HG02840 (cell line): ENCODE data around the gene CTSG.
A peak's percentile ranks its signal among the peaks of the same experiment; 100 is the strongest.
"Not testable (repeated sequence)": the region's sequence is repeated elsewhere in the genome, so short reads cannot be mapped to it uniquely, and the experiment has no call there.

Experiments
- ATAC-seq: cut with Tn5 transposase; IDR thresholded peaks from one replicate; pipeline ENCODE4 v1.9.1; 2021; ENCODE audit warnings: mild to moderate bottlenecking, moderate library complexity, moderate number of reproducible peaks; ENCODE audit not compliant: unreplicated experiment, low FRiP score

The CTSG gene, protein sequence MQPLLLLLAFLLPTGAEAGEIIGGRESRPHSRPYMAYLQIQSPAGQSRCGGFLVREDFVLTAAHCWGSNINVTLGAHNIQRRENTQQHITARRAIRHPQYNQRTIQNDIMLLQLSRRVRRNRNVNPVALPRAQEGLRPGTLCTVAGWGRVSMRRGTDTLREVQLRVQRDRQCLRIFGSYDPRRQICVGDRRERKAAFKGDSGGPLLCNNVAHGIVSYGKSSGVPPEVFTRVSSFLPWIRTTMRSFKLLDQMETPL

DNA sequence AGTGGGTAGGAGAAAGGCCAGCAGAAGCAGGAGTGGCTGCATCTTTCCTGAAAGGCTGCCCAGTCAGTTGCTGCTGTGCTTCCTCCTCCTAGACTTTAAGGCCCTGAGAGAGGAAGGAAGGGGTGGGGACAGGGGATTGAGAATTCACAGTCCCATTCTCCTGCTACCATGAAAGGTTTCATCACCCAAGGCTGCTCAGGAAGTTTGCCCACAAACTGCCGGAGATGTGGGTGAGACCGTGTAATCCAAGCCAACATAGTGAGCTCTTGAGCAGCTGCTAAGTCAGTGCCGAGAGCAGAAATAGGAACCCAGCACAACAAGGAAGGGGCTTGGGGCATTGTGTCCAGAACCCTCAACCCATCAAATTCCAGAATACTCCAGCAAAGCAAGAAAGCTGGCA lies at the start of gene CTSG:
Gene CTSG, minus strand, starts transcription at position 69 of the 400 bp plus-strand sequence. Its CDS starts 27 bp downstream, at position 42.
- ATAC-seq: no peak

DNA sequence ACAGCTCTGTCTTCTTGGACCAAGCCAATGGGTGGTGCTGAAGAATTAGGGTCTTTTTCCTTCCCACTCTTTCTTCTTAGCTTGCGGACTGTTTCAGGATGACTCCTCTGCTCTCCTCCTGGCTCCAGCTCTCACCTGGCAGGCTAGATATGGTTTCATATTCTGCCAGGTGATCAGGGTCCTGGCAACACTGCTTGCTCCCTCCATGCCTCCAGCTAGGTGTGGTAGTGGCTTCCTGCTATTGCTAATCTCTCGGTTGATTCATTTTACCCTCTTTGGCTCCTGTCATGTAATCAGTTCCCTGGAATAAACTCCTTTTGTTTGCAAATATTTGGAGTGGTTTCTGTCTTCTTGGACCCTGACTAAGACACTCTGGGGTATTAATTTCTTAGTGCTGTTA lies 37.7 kb upstream of the CTSG start:
- ATAC-seq: no peak

DNA sequence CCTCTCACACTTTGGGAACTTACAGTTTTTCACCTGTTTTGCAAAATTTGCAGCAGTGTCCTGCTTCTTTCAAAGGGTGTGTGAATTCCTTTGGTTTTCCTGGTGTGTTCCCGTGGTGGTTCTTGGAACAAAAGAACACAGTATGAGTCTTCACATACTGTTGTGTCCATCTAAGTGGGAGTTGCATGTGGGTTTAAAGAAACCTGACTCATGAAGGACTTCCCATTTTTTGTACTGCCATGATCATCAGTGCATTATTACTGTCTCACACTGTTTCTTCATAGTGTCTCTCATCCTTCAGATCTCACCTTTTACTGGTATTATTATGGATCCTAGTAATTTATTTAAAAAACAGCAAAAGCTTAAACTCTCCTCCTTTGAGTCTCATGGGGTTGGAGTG lies 37.2 kb upstream of the CTSG start:
- no peak for ATAC-seq

DNA sequence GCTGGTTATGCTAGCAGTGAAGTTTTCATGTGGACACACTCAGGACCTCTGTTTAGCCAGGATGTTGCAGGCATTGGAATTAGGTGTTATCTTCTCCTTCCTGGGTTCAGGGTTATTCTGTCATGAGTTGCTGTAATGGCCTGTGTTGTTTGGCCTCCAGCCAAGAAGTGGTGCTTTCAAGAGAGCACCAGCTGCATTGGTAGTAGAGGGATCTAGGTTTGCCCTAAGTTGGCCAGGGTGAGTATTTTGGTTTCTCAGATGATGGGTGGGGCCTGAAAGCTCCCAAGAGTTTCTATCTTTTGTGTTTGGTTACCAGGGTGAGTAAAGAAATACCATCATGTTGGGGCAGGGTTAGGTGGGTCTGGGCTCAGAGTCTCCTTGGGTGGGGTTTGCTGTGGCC lies 36.1 kb upstream of the CTSG start:
- ATAC-seq: no peak

DNA sequence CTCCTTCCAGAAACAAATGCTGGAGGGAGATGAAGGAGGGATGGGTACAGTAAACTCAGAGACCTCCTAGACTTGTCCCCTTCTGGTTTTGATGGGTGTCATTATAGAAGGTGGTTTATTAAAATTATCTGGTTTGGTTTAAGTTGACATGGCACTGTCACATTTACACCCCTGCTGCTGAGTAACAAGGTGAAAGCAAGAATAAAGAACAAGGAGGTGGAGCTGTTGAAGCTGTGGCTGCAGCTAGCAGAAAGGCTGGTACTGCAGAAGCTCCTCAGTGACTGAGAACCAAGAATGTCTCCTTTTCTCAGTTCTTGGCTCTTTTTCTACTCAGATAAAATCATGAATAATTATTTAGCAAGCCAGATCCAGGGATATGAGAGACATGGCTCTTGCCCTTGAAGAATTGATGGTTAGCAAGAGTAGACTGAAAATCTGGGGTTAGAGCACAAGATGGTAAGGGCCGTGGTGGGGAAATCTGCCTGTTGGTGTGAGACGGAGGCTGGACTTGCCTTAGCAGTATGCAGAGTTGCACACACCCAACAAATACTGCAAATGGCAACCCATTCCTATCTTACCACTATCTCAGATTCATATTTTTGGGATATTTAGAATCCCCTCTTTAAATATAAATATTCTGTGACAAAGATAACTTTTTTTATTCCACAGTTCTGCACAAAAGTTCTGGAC lies 33.8 kb upstream of the CTSG start, which contains the start of gene GZMH:
Gene GZMH, minus strand, starts transcription at position 31 of the 690 bp plus-strand sequence. CDS start 72 bp downstream, outside the sequence.
- ATAC-seq: no peak

DNA sequence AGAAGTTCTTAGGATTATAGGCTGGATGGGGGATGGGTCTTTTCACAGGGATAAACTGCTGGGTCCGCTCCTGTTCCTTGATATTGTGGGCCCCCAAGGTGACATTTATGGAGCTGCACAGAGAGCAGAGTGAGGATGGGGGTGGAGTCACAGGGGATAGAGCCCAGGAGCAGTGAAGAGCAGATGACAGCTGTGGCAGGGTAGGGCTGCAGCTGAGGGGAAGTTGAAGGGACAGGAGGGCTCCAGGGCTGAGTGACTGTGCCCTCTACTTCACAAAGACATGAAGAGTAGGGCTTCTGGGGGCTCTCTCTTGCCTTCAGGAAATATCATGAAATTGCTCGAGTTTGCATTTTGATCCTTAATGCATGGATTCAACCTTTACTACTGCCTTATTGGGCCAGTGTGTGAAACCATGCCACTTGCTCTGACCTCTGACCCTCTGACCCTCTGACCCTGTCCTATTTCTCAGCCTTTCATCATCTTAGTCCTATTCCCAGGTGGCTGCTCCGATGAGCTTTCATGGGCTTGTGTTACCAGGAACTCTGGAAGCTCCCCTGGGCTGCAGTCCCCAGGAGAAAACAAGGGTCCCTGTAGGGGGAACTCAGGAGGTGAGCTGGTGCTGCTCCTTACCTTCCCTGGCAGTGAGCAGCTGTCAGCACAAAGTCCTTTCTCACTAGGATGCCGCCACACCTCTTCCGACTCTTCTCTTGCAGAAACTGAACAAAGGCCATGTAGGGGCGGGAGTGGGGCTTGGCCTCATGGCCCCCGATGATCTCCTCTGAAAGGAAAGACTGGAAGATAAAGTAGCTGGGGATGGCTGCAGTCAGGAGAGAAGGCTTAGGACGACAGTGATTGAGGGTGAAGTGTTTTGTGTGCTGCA lies 31.8 kb upstream of the CTSG start:
- ATAC-seq: no peak

DNA sequence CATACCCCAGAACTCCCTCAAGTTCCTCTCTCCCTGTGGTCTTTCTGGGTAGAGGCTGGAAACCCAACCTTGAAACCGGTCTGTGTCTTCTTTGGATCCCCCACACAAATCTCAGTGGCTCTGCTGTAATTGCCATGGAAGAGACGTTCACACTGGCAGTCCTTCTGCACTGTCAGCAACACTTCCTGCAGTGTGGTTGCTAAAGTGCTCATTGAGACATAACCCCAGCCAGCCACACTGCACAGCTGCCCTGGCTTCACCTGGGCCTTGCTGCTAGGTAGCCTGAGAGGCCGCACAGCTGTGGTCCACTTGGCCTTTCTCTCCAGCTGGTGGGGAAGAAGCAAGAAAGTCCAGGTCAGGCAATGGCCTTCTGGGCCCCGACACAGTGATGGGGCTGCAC lies 31.0 kb upstream of the CTSG start:
- ATAC-seq: no peak

DNA sequence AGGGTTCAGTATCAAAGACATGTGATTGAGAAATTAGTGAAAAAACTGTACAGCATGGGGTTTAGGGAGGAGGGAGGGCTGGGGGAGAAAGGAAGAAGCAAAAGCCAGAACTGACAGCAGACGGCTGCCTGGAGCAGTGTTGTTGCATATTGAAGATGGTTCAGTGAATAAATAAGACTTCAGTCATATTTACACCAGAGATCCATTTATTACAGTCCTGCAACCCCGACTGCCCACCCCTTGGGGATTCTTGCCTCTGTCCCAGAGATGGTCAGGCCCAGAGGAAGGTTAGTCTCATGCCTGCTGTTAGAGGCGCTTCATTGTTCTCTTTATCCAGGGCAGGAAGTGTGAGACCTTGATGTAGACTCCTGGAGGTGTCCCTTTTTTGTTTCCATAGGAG lies 30.2 kb upstream of the CTSG start:
- no peak for ATAC-seq

DNA sequence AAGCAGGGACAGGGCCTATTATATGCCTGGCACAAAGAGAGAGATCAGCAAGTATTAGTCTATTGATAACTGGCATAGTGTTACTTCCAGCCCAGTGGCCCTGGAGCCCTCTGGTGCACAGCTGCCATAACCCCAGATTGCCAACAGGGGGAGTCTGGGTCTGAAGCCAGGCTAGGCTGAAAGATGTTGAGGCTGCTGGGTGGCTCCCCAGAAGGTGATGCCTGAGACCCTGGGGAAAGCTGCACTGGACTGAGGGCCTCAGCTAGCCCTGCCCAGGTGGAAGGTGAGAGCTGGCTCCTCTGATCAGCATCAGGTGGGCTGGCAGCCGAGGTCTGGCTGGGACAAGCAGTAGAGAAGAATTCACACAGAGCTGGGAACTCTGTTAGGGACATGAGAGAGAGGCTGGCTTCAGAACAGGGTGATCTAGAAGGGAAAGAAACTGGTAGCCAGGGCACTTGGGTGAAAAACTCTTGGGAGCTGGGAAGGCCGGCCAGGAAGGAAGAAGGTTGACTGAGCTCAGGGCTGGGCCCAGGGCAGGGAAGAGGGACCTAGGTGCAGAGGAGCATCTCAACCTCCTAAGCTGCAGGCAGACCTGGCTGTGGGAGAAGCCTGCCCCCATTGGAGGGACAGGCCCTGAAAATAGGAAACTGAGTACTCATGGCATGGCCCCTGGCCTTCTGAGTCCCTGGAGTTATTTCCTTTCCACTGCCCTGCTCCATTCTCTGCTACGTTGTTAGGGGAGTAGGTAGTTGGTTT lies 29.6 kb upstream of the CTSG start:
- ATAC-seq: peak; percentile 79

DNA sequence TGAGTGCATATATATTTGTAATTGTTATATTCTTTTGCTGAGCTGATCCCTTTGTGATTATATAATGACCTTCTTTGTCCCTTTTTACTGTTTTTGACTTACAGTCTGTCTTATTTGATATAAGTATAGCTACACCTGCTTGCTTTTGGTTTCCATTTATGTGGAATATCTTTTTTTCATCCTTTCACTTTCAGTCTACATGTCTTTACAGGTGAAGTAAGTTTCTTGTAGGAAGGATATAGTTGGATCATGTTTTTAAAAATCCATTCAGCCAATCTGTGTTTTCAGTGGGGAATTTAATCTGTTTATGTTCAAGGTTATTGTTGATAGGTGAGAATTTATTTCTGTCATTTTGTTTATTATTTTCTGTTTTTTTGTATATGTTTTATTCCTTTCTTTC lies 21.4 kb upstream of the CTSG start:
- no peak for ATAC-seq

DNA sequence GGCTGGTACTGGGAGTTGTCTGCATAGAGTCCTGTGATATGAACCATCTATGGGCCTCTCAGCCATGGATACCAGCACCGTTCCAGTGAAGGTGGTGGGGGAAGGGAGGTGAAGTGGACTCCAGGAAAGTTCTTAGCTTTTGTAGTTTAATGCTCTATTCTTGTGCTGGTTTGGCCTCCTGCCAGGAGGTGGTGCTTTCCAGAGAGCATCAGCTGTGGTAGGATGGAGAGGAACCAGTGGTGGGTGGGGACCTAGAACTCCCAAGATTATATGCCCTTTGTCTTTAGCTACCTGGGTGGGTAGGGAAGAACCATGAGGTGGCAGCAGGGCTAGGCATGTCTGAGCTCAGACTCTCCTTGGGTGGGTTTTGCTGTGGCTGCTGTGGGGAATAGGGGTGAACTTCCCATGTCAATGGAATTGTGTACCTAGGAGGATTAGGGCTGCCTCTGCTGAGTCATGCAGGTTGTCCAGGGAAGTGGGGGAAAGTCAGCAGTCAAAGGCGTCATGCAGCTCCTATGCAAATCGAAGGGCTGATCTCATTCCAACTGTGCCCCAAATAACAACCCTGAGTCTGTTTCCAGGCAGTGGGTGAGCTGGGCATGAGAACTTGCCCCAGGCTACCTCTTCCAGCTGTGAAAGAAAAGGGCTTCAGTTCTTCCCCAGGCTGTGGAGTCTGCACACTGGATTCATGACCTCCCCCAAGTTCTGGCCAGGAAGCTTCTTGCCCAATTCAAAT lies 19.2 kb upstream of the CTSG start:
- no peak for ATAC-seq

DNA sequence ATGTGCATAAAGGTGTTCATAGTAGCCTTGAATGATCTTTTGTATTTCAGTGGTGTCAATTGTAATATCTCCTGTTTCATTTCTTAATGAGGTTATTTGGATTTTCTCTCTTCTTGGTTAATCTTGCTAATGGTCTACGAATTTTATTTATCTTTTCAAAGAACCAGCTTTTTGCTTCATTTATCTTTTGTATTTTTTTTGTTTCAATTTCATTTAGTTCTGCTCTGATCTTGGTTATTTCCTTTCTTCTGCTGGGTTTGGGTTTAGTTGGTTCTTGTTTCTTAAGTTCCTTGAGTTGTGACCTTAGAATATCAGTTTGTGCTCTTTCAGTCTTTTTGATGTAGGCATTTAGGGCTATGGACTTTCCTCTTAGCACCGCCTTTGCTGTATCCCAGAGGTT lies 15.0 kb upstream of the CTSG start:
- ATAC-seq: not testable (repeated sequence)

DNA sequence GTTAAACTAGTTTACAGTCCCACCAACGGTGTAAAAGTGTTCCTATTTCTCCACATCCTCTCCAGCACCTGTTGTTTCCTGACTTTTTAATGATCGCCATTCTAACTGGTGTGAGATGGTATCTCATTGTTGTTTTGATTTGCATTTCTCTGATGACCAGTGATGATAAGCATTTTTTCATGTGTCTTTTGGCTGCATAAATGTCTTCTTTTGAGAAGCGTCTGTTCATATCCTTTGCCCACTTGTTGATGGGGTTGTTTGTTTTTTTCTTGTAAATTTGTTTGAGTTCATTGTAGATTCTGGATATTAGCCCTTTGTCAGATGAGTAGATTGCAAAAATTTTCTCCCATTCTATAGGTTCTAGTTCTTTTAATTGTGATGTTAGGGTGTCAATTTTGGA lies 8.4 kb upstream of the CTSG start:
- ATAC-seq: not testable (repeated sequence)

DNA sequence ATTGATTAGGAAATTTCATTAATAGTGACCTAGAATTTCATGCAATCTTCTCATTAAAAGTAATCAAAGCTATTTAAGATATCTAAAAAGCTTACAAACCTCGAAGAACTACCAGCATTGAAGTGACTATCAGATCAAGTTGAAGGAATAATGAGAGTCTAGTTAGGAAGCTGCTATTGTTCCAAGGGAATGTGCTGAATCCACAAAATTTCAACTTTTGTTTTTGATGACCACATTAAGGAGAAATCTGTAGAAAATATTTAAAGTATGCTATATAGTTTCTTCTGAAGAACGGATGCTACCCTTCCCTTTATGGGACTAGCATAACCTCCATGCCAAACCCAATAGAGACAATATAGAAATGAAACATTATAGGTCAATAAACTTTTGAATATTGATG lies 2.5 kb upstream of the CTSG start:
- ATAC-seq: no peak

DNA sequence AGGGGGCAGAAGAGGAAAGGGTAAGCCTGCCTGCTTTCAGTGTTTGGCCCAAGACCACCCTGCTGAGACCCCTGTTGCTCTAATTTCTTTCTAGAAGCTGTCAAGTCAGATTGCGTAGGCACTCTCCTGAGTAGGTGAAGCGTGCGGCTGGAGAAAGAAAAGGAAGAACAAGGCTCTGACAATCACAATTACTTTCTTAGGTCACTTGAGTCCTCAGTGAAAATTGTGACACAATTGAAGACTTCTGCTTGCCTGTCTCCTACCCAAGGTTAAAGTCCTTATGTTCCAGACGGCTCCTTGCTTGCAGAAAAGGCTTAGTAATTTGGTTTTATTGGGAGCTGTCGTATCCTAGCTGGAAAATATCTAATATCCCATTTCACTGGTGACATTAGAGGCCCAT lies 721 bp upstream of the CTSG start:
- no peak for ATAC-seq

DNA sequence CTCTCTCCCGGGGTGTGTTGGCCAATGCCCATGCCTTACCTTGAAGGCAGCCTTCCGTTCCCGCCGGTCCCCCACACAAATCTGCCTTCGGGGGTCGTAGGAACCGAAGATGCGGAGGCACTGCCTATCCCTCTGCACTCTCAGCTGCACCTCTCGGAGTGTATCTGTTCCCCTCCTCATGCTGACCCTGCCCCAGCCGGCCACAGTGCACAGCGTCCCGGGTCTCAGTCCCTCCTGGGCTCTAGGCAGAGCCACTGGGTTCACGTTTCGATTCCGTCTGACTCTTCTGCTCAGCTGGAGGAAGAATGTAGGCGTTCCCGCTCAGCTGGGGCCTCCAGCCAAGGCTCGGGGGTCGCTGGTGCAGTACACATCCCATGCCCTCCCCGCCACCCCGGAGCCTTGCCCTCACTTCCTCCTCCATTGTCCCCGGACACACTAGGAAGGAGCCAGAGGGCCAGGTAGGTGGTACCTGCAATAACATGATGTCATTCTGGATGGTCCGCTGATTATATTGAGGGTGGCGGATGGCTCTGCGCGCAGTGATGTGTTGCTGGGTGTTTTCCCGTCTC lies 1.8 kb downstream of the CTSG start:
- no peak for ATAC-seq

DNA sequence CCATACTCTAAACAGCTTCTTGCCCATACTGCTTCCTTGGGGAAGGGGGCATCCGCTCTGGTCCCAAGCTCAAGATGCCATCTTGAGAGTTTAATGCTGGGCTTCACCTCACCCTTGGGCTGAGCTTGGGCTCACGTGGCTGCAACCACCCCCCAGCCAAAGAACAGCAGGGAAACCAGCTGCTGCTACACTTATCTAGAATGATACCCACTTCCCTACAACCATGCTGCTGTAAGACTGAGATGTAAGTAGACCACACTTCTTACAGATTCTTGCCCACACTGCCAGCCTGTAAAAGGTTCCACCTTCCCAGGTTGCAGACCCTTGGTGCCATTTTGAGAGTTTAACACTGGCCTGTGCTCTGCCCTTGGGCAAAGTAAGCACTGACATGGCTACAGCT lies 9.7 kb downstream of the CTSG start:
- no peak for ATAC-seq

DNA sequence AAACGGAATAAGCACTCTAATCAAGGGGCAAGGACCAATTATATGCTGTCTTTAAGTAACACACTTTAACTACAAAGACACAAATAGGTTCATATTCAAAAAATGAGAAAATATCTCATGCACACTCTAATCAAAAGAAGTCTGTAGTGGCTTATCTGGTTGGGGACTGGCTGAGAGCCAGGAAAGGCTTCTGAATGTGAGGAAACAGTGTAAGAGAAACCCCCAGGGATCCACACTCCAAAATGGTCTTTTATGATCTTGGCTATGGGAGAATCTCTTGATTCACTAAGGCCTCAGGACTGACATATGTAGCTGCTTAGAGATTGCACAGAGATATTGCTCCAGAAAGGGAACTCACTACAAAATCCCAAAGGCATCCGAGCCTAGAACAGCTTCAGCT lies 10.3 kb downstream of the CTSG start:
- ATAC-seq: no peak

DNA sequence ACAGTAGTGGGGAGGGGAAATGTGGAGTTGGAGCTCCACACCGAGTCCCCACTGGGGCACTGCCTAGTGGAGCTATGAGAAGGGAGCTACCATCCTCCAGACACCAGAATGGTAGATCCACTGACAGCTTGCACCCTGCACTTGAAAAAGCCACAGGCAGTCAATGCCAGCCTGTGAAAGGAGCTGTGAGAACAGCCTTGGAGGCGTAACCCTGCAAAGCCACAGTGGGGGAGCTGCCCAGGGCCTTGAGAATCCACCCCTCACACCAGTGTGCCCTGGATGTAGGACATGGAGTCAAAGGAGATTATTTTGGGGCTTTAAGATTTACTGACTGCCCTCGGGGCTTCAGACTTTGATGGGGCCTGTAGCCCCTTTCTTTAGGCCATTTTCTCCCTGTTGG lies 12.5 kb downstream of the CTSG start:
- no peak for ATAC-seq

DNA sequence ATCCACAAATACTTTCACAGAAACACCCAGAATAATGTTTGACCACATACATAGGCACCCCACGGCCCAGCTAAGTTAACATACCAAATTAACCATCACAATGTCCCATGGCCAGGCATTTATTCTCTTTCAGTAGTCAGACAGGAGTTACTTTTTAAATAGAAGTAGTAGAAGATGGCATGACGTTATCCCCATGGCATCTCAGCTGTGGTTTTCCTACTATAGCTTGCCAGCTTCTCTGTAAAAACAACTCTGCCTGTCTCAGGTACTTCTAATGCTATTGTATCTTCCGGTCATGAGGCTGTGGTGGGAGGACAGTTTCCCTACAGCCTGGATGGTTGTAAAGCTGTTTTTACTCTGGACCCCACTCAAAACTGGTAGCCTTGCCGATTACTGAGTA lies 19.3 kb downstream of the CTSG start:
- no peak for ATAC-seq
